Body of pancreas (tissue), 4 donors: ENCODE measurements around the gene HADH.

Source experiments
- CTCF ChIP-seq, 7 experiments: fragments of 450-650 bp in 4 of 7; fragments of 200-600 bp in 3 of 7; sonication (generic) in 3 of 7; IDR thresholded peaks; one replicate each; pipeline ENCODE4 v1.5.1; 2016 to 2019; ENCODE audit warnings: antibody characterized with exemption in 7 of 7
- POLR2A ChIP-seq, 3 donors: fragments of 450-650 bp; IDR thresholded peaks; one replicate each; pipeline ENCODE4 v1.6.1; 2016; ENCODE audit warnings: antibody characterized with exemption in 3 of 3, mild to moderate bottlenecking in 2 of 3

GRCh38 chr4:108036213-108036612 is 46.5 kb downstream of the HADH start:
- TF ChIP-seq CTCF (IDR thresholded peaks at IDR 0.05) = no peak
- no peak for TF ChIP-seq POLR2A (IDR thresholded peaks at IDR 0.05)
